Chondrocyte (in vitro differentiated cells): ENCODE results near the gene GABRG3. TPM values are rescaled to one million over a fixed set of nuclear protein-coding genes. Genes with fewer than 3 reads are reported as not detected.

Experiments
- DNase-seq: peaks from one replicate; pipeline ENCODE4 v3.0.0; 2021; ENCODE audit warnings: mixed read lengths, low spot score
- H3K27ac Mint-ChIP-seq: one replicate; pipeline ENCODE4 v1.8.0; 2021; ENCODE audit warnings: mild to moderate bottlenecking, moderate library complexity, mixed read lengths; ENCODE audit not compliant: unreplicated experiment
- H3K27me3 Mint-ChIP-seq: 2 replicates; pipeline ENCODE4 v1.8.0; 2021; ENCODE audit warnings: low read depth, mixed read lengths
- H3K36me3 Mint-ChIP-seq: 2 replicates; pipeline ENCODE4 v1.8.0; 2021; ENCODE audit warnings: low read depth, mixed read lengths
- H3K4me1 Mint-ChIP-seq: 2 replicates; pipeline ENCODE4 v1.8.0; 2021; ENCODE audit warnings: low read depth, mild to moderate bottlenecking, mixed read lengths
- H3K4me3 Mint-ChIP-seq: one replicate; pipeline ENCODE4 v1.8.0; 2021; ENCODE audit warnings: mild to moderate bottlenecking, moderate library complexity, mixed read lengths; ENCODE audit not compliant: unreplicated experiment
- H3K9me3 Mint-ChIP-seq: 2 replicates; pipeline ENCODE4 v1.8.0; 2021; ENCODE audit warnings: low read depth, mixed read lengths
- CTCF ChIP-seq: fragments of 200-600 bp; sonication (generic); IDR thresholded peaks from 2 replicates; pipeline ENCODE4 v1.5.0; 2021; ENCODE audit warnings: antibody characterized with exemption, mild to moderate bottlenecking, moderate library complexity
- total RNA-seq: library from RNA; stranded (reverse); gene quantifications from 3 replicates; pipeline ENCODE4 v1.2.1, GENCODE V29; 2021

GABRG3 gene
- total RNA-seq, 1 donor from 2014 or later, result not detected

GRCh38 chr15:27036210-27036609, 65.2 kb downstream of the GABRG3 start:
- peaks cover 2% of the 10 kb centered on the region for H3K27me3 Mint-ChIP-seq
- no peaks in the 10 kb centered on the region for H3K4me1 Mint-ChIP-seq
- no peak overlapping the region for H3K27ac Mint-ChIP-seq
- no peak overlapping the region for H3K4me3 Mint-ChIP-seq
- peaks cover 5% of the 10 kb centered on the region for H3K9me3 Mint-ChIP-seq
- DNase-seq, result no peak
- no peak for TF ChIP-seq CTCF
- no peaks in the 10 kb centered on the region for H3K36me3 Mint-ChIP-seq

- H3K4me3 Mint-ChIP-seq, result no peak overlapping the region
- DNase-seq, result no peak
- no peaks in the 10 kb centered on the region for H3K9me3 Mint-ChIP-seq
- no peak for TF ChIP-seq CTCF
- H3K4me1 Mint-ChIP-seq, result no peaks in the 10 kb centered on the region
- peaks cover 2% of the 10 kb centered on the region for H3K27me3 Mint-ChIP-seq
- H3K36me3 Mint-ChIP-seq, result no peaks in the 10 kb centered on the region
- H3K27ac Mint-ChIP-seq, result no peak overlapping the region
Measured at GRCh38 chr15:27037501-27037900, 66.5 kb downstream of the GABRG3 start.

DNA sequence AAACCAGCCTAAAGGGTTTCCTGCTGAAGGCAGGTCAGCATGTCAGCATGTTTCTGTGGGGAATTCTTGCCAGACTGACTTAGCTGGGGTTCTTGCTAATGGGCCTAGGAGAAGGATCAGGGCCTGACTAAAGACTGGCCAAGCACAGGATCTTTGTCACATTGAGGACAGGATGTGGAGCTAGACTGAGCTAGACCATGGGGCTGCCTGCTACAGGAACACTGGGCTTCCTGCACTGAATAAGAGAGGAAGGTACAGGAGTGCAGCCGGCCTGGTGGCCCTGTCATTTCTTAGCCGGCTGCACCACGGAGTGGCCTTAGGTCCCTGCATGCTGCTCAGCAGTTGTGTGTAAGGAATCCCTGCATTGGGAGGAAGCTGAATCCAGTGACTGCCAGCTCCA, 68.2 kb downstream of the GABRG3 start:
- peaks cover 2% of the 10 kb centered on the region for H3K27me3 Mint-ChIP-seq
- no peak for DNase-seq
- TF ChIP-seq CTCF, result no peak
- no peaks in the 10 kb centered on the region for H3K9me3 Mint-ChIP-seq
- H3K36me3 Mint-ChIP-seq, result no peaks in the 10 kb centered on the region
- H3K4me1 Mint-ChIP-seq, result no peaks in the 10 kb centered on the region
- no peak overlapping the region for H3K4me3 Mint-ChIP-seq
- no peak overlapping the region for H3K27ac Mint-ChIP-seq

DNA sequence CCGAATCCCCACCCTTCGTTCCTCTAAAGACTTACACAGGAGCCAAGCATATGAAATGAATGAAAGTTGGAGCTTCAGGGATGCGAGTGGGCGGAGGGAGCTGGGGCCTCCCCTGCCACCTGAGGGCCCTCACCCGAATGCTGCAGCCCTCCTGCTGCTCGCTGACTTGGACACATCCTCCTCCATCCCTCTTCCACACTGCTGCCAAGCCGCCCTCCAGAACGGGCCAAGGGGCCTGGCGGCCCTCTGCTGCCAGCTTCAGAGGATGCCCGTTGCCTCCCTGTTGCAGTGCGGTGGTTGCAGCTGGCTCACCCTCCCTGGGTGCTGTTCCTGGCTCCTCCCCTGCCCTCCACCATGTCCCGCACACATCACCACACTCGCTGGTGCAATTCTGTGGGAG, 71.2 kb downstream of the GABRG3 start:
- no peaks in the 10 kb centered on the region for H3K9me3 Mint-ChIP-seq
- no peak for DNase-seq
- no peak for TF ChIP-seq CTCF
- no peaks in the 10 kb centered on the region for H3K27me3 Mint-ChIP-seq
- H3K4me3 Mint-ChIP-seq, result no peak overlapping the region
- no peaks in the 10 kb centered on the region for H3K36me3 Mint-ChIP-seq
- H3K4me1 Mint-ChIP-seq, result no peaks in the 10 kb centered on the region
- H3K27ac Mint-ChIP-seq, result no peak overlapping the region

GRCh38 chr15:27042646-27043045, 71.7 kb downstream of the GABRG3 start:
- Mint-ChIP-seq H3K4me1 (no peaks in the 10 kb centered on the region), H3K27me3 (no peaks in the 10 kb centered on the region), H3K27ac (no peak overlapping the region), H3K9me3 (no peaks in the 10 kb centered on the region), H3K36me3 (no peaks in the 10 kb centered on the region), H3K4me3 (no peak overlapping the region)
- DNase-seq, result no peak
- no peak for TF ChIP-seq CTCF
